HUES64 (cell line): Measurements from ENCODE around the gene KCNK7.

Experiments used
- H3K27ac ChIP-seq: 2 replicates; pipeline ENCODE4 v1.7.0; 2013; ENCODE audit warnings: low read depth, low read length, inconsistent platforms
- H3K27me3 ChIP-seq: 2 replicates; pipeline ENCODE4 v1.6.1; 2013; ENCODE audit warnings: mild to moderate bottlenecking, low read length; ENCODE audit not compliant: insufficient read depth
- H3K36me3 ChIP-seq: 2 replicates; pipeline ENCODE4 v1.6.1; 2013; ENCODE audit warnings: mild to moderate bottlenecking, low read length; ENCODE audit not compliant: insufficient read depth
- H3K4me1 ChIP-seq: 2 replicates; pipeline ENCODE4 v1.6.1; 2013; ENCODE audit warnings: mild to moderate bottlenecking, low read length, moderate library complexity; ENCODE audit not compliant: insufficient read depth
- H3K4me3 ChIP-seq: 2 replicates; pipeline ENCODE4 v1.5.1; 2013; ENCODE audit warnings: mild to moderate bottlenecking, low read length, moderate library complexity
- H3K9ac ChIP-seq: 2 replicates; pipeline ENCODE4 v1.6.1; 2013; ENCODE audit warnings: mild to moderate bottlenecking, low read depth, low read length
- H3K9me3 ChIP-seq: 2 replicates; pipeline ENCODE4 v1.6.1; 2013; ENCODE audit warnings: low read depth, low read length; ENCODE audit not compliant: insufficient read depth
- WGBS: fragments of 150-250, 120-280 bp; methylation state at CpG from one replicate; pipeline ENCODE4 v1.1.7; 2013; ENCODE audit warnings: missing lambda C conversion rate; 5-methylcytosine and 5-hydroxymethylcytosine counted together

Gene KCNK7

DNA sequence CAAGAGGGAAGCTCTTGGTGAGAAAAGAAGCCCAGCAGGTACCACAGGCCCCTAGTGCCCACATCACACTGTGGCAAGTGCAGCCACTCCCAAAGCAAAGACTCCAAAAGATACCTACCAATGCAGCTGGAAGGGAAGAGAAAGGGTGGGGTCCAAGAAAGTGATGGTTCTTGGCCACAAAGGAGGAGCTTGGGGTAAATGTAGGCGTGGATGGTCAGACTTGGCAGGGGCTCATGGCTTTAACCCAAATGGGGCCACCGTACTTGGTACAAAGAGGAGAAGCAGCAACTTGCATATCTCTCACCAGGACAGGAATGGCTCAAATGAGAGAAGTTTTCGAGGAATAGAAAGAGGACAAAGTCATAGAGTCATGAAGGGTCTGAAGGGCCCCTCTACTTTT lies 13.6 kb upstream of the KCNK7 start:
- 95% methylated on average over 3 of the region's 3 CpGs for WGBS
- no peak overlapping the region for H3K9ac ChIP-seq
- no peaks in the 10 kb centered on the region; the same call in 1 of the 2 replicates for H3K27me3 ChIP-seq
- H3K4me1 ChIP-seq, result no peaks in the 10 kb centered on the region
- H3K36me3 ChIP-seq, result peaks cover 18% of the 10 kb centered on the region
- H3K4me3 ChIP-seq, result no peak overlapping the region
- H3K27ac ChIP-seq, result no peak overlapping the region
- no peaks in the 10 kb centered on the region for H3K9me3 ChIP-seq

DNA sequence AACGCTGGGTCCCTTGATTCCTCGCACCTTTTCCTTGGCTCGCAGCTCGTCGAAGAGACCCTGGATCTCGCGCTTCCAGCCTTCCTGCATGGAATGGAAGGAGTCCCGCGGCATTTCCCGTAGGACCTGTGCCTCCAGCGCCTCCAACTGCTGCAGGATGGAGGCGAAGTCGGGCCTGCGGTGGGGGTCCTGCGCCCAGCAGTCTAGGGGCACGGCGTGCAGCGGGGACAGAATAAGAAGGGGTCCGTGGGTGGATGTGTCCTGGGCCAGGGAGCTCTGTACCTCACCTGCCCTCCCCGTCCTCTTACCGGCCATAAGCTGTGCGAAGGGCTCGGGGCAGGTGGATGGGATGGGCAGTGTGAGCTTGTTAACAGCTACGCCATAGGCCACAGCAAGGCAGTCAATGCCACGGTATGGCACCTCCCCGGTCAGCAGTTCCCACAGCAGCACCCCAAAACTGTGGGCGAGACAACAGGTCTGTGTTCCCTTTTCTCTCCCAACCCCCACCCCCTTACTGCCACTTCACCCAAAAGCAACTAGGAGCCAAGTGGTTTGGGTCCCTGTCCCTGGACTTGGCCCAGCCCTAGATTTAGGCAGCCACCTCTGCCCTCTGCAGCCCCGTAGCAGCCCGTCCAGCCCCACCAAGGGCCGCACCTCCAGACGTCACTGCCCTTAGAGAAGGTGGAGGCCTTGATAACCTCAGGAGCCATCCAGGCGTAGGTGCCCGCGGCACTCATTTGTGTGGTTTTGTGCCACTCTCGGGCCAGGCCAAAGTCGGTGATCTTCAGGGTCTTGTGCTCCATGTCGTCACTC lies 12.2 kb upstream of the KCNK7 start:
- WGBS, result 74% methylated on average over 37 of the region's 37 CpGs
- Histone ChIP-seq H3K4me3 (peak overlapping the region; percentile 51), H3K9ac (peak overlapping the region; percentile 58; the same call in 1 of the 2 replicates), H3K9me3 (no peaks in the 10 kb centered on the region), H3K27ac (peak overlapping the region; percentile 63; the same call in 1 of the 2 replicates), H3K4me1 (no peaks in the 10 kb centered on the region), H3K36me3 (peaks cover 26% of the 10 kb centered on the region), H3K27me3 (no peaks in the 10 kb centered on the region; the same call in 1 of the 2 replicates)

DNA sequence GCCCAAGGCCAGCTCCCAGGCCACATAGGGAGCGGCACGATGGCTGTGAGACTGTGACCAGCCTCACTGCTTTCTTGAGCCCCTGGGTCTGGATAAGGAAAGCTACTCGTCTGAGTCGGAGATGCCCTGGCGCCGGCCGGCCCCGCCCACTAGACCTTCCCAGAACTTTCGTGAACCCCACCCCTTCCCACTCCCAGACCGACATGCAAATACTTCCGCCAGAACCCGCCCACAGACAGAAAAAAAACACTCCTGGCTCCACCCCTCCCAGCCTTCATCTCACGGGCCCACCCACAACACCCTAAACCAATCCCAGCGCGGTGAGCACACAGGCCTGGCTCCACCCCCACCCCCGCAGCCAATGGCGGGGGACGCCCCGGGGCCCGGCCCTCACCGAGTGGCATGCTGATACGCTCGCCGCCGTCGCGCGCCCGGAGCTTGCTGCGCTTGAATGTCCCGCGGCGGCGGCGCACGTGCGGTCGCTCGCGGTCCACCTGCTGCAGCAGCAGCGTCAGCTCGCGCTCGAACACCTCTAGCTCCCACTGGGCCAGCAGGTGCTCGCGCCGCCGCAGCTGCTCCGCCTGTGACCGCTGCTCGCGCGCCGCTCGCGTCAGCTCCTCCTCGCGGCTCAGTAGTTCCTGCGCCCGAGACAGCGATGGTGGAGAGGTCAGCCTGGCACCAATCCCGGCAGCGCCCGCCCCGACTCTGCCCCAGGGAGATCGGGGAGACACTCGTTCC lies 11.4 kb upstream of the KCNK7 start:
- Histone ChIP-seq H3K9ac (peak overlapping the region; percentile 58; the same call in 1 of the 2 replicates), H3K4me3 (peak overlapping the region; percentile 51), H3K36me3 (peaks cover 26% of the 10 kb centered on the region), H3K27me3 (no peaks in the 10 kb centered on the region; the same call in 1 of the 2 replicates), H3K9me3 (no peaks in the 10 kb centered on the region), H3K27ac (peak overlapping the region; percentile 63; the same call in 1 of the 2 replicates), H3K4me1 (no peaks in the 10 kb centered on the region)
- 3% methylated on average over 67 of the region's 67 CpGs for WGBS

DNA sequence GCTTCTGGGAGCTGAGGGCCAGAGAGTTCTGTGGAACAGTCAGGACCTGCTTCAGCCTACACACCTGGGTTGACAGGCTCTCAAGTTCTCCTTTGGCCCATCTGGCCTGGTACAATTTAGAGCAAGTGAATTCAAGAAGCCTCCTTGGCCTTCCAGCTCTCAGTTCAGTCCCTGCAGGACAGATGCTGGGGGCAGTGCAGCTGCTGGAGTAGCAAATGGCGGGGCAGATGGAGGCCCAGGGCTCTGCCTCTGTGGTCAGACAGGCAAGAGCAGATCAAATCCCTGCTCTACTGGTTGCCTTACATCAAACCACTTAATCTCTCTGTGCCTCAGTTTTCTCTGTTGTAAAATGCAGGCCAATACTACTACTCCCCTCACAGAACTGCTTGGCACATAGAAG lies 8.7 kb upstream of the KCNK7 start:
- WGBS, result 90% methylated on average over 1 of the region's 1 CpG
- no peak overlapping the region for H3K4me3 ChIP-seq
- no peaks in the 10 kb centered on the region for H3K4me1 ChIP-seq
- H3K27me3 ChIP-seq, result no peaks in the 10 kb centered on the region; the same call in 1 of the 2 replicates
- peaks cover 26% of the 10 kb centered on the region for H3K36me3 ChIP-seq
- H3K27ac ChIP-seq, result no peak overlapping the region
- H3K9me3 ChIP-seq, result no peaks in the 10 kb centered on the region
- no peak overlapping the region for H3K9ac ChIP-seq

DNA sequence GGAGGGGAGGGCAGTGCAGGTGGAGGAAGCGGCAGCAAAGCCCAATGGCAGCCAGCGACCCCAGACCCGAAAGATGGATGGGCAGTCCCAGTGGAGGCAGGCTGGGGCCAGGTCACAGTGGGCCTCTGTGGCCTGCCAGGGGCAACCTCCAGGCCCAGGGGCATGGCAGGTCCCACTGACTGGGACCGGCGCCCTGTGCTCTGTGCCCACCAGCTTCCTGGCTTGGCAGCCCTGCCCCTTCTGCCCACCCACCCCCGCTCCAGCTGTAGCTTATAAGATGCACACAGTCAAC lies 4.3 kb upstream of the KCNK7 start:
- Histone ChIP-seq H3K36me3 (peaks cover 26% of the 10 kb centered on the region), H3K27me3 (no peaks in the 10 kb centered on the region; the same call in 1 of the 2 replicates), H3K4me1 (no peaks in the 10 kb centered on the region), H3K4me3 (no peak overlapping the region), H3K9ac (no peak overlapping the region), H3K27ac (no peak overlapping the region), H3K9me3 (no peaks in the 10 kb centered on the region)
- 96% methylated on average over 6 of the region's 6 CpGs for WGBS

DNA sequence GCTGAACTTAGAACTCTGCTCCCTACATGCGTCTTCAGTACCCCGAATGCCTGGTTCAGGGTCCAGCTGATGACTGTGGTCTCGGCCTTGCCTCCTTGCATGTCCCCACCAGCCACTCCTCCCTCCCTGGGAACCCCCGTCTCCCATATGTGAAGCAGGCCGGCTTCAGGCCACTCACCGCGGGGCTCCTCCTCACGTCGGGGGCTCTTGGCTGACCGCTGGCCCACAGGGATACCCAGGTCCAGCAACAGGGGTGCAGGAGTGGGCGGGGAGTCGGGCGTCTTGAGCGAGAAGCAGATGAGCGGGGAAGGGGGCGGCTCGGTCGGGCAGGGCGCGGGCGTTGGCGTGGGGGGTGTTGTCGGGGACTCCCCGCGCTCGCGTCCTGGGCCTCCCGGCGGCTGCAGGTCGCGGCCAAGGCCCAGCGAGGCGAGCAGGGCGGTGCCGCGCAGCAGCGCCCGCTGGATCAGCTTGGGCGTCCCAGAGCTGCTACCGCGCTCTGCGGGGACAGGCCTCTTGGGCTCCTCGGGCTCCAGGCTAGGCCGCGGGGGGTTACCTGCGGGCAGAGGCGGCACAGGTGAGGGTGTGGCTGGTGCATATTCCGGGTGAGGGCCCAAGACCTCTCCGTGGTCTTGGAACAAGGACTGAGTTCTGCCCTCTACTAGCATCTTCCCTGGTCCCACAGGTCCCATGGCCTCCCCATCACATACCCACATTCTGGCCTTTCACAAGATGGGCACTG lies 3.8 kb upstream of the KCNK7 start:
- H3K4me3 ChIP-seq, result no peak overlapping the region
- WGBS, result 96% methylated on average over 49 of the region's 49 CpGs
- H3K9ac ChIP-seq, result no peak overlapping the region
- H3K36me3 ChIP-seq, result peaks cover 20% of the 10 kb centered on the region
- H3K9me3 ChIP-seq, result no peaks in the 10 kb centered on the region
- H3K4me1 ChIP-seq, result no peaks in the 10 kb centered on the region
- H3K27ac ChIP-seq, result no peak overlapping the region
- H3K27me3 ChIP-seq, result no peaks in the 10 kb centered on the region; the same call in 1 of the 2 replicates

DNA sequence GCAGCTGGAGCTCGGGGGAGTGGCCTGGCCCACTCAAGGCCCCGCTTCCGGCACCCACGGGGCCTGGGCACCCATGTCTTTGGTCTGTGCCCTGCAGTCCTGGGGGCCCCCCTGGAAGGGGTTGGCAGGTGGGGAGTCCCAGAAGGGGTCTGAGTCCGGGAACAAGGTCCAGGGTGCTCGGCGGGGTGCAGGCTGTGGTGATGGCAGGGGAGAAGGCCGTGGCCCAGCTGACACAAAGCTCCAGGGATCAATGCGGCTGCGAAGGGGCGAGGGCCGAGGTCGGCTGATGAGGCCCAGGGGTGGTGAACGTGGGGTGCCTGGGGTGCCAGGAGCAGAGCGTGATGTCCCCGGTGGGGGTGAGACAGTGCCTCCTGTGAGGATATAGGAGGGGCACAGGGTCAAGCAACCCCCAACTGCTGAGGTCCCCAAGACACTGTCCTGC lies 2.7 kb upstream of the KCNK7 start:
- H3K27me3 ChIP-seq, result peaks cover 8% of the 10 kb centered on the region
- H3K4me3 ChIP-seq, result no peak overlapping the region
- H3K9ac ChIP-seq, result no peak overlapping the region
- no peaks in the 10 kb centered on the region for H3K9me3 ChIP-seq
- H3K36me3 ChIP-seq, result peaks cover 11% of the 10 kb centered on the region
- no peak overlapping the region for H3K27ac ChIP-seq
- WGBS, result 94% methylated on average over 16 of the region's 16 CpGs
- H3K4me1 ChIP-seq, result no peaks in the 10 kb centered on the region

DNA sequence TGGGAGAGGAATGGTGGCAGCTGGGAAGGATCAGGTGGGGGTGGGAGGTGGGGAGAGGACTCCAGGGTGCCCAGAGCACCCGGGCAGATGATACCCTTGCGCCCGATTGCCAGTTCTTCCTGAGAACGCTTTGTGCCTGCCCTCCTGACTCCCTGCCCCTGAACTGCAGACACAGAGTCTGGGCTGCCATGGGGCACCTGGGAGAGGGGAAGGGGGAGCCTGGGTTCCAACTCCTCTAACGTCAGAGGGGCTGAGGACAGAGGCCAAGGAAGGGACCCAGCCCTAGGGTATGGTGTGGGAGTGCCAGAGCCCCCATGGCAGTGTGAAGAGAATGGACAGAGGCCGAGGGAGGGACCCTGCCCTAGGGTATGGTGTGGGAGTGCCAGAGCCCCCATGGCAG lies 920 bp upstream of the KCNK7 start:
- H3K4me1 ChIP-seq, result 0 out of 2 replicates have a peak, but pooled peaks cover 3% of the 10 kb centered on the region
- H3K27ac ChIP-seq, result no peak overlapping the region
- H3K36me3 ChIP-seq, result peaks cover 11% of the 10 kb centered on the region
- WGBS, result 81% methylated on average over 6 of the region's 6 CpGs
- H3K4me3 ChIP-seq, result no peak overlapping the region
- no peaks in the 10 kb centered on the region for H3K9me3 ChIP-seq
- H3K9ac ChIP-seq, result no peak overlapping the region
- peaks cover 25% of the 10 kb centered on the region for H3K27me3 ChIP-seq

DNA sequence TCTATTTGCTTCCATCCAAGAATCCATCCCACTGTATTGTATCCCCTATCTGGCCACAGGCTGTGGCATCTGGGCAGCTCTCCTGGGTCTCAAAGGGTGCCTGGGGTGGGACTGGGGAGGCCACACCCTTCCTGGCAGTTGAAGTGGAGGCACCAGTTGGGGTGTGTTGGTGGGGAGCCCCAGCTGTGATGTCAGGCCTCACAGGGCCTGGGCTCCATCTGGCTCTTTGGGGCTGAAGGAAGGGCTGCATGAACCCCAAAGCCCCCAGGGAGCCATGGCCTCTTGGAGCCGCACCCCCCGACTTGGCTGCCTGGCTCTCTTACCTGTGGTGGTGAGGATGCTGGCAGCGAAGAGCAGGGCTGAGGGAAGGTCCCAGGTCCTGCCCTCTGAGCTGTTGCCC lies 469 bp downstream of the KCNK7 start:
- Histone ChIP-seq H3K27me3 (peaks cover 39% of the 10 kb centered on the region), H3K9ac (no peak overlapping the region), H3K4me1 (0 out of 2 replicates have a peak, but pooled peaks cover 3% of the 10 kb centered on the region), H3K4me3 (no peak overlapping the region), H3K27ac (no peak overlapping the region), H3K9me3 (no peaks in the 10 kb centered on the region), H3K36me3 (peaks cover 11% of the 10 kb centered on the region)
- WGBS, result 94% methylated on average over 3 of the region's 3 CpGs

DNA sequence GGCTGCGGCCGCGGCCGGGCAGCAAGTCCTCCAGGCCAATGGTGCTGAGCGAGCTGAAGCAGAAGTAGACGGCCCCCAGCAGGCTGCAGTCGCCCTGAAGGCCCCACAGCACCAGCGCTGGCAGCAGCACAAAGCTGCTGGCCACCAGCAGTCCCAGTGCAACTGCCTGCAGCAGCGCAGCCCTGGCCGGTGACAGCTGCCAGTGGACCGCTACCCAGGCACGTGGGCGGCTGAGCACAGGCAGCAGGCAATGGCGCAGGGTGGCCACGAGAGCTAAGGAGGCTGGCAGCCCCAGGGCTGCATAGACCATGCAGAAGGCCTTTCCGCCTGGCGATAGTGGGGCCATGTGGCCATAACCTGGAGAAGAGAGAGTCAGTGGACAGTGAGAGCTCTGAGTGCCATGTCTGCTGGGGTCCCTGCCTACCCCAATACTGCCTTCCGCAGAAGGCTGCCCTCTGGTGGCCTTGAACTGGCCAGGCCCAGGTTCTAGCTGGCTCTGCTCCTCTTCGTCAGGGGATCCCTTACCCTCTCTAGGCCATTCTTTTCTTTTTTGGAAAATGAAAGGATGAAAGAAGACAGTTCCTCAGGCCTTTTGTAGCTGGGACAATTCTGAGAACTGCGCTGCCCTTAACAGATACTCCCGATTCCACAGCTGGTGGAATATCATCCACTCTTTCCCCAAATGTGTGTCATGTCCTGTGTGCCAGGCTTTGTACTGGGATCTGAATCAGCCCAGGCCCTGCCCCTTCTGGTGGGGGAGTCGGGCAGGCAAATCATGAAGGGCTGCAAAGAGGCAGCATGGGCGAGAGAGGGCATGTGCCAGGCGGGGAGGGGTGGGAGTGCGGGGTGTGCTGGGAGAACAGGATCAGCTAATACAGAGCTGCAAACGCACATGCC lies 1.8 kb downstream of the KCNK7 start:
- Histone ChIP-seq H3K36me3 (peaks cover 9% of the 10 kb centered on the region), H3K27ac (no peak overlapping the region), H3K4me3 (no peak overlapping the region), H3K9me3 (no peaks in the 10 kb centered on the region), H3K9ac (no peak overlapping the region), H3K27me3 (peaks cover 44% of the 10 kb centered on the region), H3K4me1 (0 out of 2 replicates have a peak, but pooled peaks cover 3% of the 10 kb centered on the region)
- WGBS, result 86% methylated on average over 26 of the region's 26 CpGs
